ENCODE measurements around the gene GSTM3. TPM values are rescaled to one million over a fixed set of nuclear protein-coding genes. Genes with fewer than 3 reads are reported as not detected.
"Not testable (repeated sequence)": the region's sequence is repeated elsewhere in the genome, so short reads cannot be mapped to it uniquely, and the experiment has no call there.

Gene GSTM3
- total RNA-seq, 1 experiment from 2014 or later: not detected

DNA sequence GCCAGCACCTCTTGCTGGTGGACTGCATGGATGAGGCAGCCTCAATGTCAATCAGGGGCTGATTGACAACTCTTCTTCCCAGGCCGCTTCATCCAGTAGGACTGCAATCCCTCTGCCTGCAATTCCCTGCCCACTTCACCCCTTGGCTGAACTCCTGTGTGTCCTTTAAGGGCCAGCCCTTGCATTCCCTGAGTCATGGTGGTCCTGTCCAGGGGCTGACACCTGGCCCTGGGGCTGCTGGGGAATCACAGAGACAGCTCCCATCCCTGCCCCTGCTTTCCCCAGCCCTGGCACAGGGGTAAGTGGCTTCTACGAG lies 27.5 kb upstream of the GSTM3 start:
- no peak overlapping the region for H3K27ac Mint-ChIP-seq (ENCODE audit: low read depth, unreplicated experiment)
- ChIA-PET POLR2A (no interaction called here), CTCF (interaction anchor here (0.6 to 12.4 kb wide), 2 partner anchors 130 to 249 kb away, joined by 3 to 459 read pairs; no protein-coding TSS in a partner anchor)
- H3K36me3 Mint-ChIP-seq (ENCODE audit: insufficient read depth, unreplicated experiment): no peaks in the 10 kb centered on the region
- peaks cover 9% of the 10 kb centered on the region for H3K4me1 Mint-ChIP-seq (ENCODE audit: insufficient read depth, unreplicated experiment)
- BruUV-seq (replicated peaks): no TSS peak
- H3K9me3 Mint-ChIP-seq (ENCODE audit: unreplicated experiment): no peaks in the 10 kb centered on the region
- H3K27me3 Mint-ChIP-seq (ENCODE audit: insufficient read depth, unreplicated experiment): no peaks in the 10 kb centered on the region
- DNase-seq (ENCODE audit: unreplicated experiment): no peak
- no peak for TF ChIP-seq CTCF (IDR thresholded peaks at IDR 0.05; ENCODE audit: unreplicated experiment)
- H3K4me3 Mint-ChIP-seq (ENCODE audit: unreplicated experiment): no peak overlapping the region
- intact Hi-C loops (cut with micrococcal nuclease): no loop called here

DNA sequence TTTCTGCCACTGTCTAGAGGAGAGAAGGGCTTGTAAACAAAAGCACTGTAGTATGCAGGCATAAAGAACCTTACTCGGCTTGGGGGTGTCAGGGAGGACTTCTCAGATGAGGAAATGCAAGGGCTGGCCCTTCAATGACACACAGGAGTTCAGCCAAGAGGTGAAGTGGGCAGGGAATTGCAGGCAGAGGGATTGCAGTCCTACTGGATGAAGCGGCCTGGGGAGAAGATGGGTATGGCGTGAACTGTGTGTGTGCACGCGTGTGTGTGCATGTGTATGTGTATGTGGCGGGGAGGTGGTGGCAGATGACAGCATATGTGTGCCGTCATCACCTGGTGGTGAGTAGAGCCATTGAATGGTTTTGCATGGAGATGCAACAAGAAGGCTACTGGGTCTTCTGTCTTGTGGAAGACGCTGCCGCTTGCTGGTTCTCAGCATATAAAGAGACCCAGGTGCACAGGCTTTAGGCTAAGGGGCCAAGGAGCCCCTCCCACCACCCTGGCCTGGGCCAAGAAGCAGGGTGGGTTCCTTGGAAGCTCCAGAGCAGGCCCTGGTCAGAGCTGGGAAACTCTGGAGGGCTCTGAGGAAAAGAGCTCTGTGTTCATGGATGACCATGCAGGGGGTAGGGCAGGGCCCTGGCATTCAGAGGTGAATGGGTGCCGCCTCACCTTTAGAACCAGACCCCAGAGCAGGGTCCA lies 26.9 kb upstream of the GSTM3 start:
- no peak overlapping the region for H3K4me3 Mint-ChIP-seq (ENCODE audit: unreplicated experiment)
- ChIA-PET POLR2A (no interaction called here), CTCF (interaction anchor here (0.5 to 12.4 kb wide), 2 partner anchors 130 to 366 kb away, joined by 3 to 459 read pairs; no protein-coding TSS in a partner anchor)
- no peak for DNase-seq (ENCODE audit: unreplicated experiment)
- no peaks in the 10 kb centered on the region for H3K27me3 Mint-ChIP-seq (ENCODE audit: insufficient read depth, unreplicated experiment)
- intact Hi-C loops (cut with micrococcal nuclease): no loop called here
- H3K4me1 Mint-ChIP-seq (ENCODE audit: insufficient read depth, unreplicated experiment): peaks cover 9% of the 10 kb centered on the region
- H3K36me3 Mint-ChIP-seq (ENCODE audit: insufficient read depth, unreplicated experiment): no peaks in the 10 kb centered on the region
- H3K9me3 Mint-ChIP-seq (ENCODE audit: unreplicated experiment): no peaks in the 10 kb centered on the region
- no TSS peak for BruUV-seq (replicated peaks)
- H3K27ac Mint-ChIP-seq (ENCODE audit: low read depth, unreplicated experiment): no peak overlapping the region
- TF ChIP-seq CTCF (IDR thresholded peaks at IDR 0.05; ENCODE audit: unreplicated experiment): no peak

GRCh38 chr1:109766991-109767636 lies 26.3 kb upstream of the GSTM3 start:
- H3K9me3 Mint-ChIP-seq (ENCODE audit: unreplicated experiment); H3K36me3 Mint-ChIP-seq (ENCODE audit: insufficient read depth, unreplicated experiment); intact Hi-C loops (cut with micrococcal nuclease); H3K27me3 Mint-ChIP-seq (ENCODE audit: insufficient read depth, unreplicated experiment); DNase-seq (ENCODE audit: unreplicated experiment); BruUV-seq (replicated peaks); H3K4me3 Mint-ChIP-seq (ENCODE audit: unreplicated experiment); CTCF ChIA-PET; POLR2A ChIA-PET; H3K4me1 Mint-ChIP-seq (ENCODE audit: insufficient read depth, unreplicated experiment); H3K27ac Mint-ChIP-seq (ENCODE audit: low read depth, unreplicated experiment): not testable (repeated sequence)

GRCh38 chr1:109765896-109766615 lies 25.2 kb upstream of the GSTM3 start:
- Mint-ChIP-seq H3K4me1 (ENCODE audit: insufficient read depth, unreplicated experiment) (peaks cover 9% of the 10 kb centered on the region), H3K27me3 (ENCODE audit: insufficient read depth, unreplicated experiment) (no peaks in the 10 kb centered on the region), H3K4me3 (ENCODE audit: unreplicated experiment) (no peak overlapping the region), H3K27ac (ENCODE audit: low read depth, unreplicated experiment) (no peak overlapping the region), H3K9me3 (ENCODE audit: unreplicated experiment) (no peaks in the 10 kb centered on the region), H3K36me3 (ENCODE audit: insufficient read depth, unreplicated experiment) (no peaks in the 10 kb centered on the region)
- ChIA-PET POLR2A (no interaction called here), CTCF (interaction anchor here (1.0 to 1.9 kb wide), 2 partner anchors 8 to 127 kb away, joined by 4 to 7 read pairs; no protein-coding TSS in a partner anchor)
- no peak for TF ChIP-seq CTCF (IDR thresholded peaks at IDR 0.05; ENCODE audit: unreplicated experiment)
- intact Hi-C loops (cut with micrococcal nuclease): no loop called here
- DNase-seq (ENCODE audit: unreplicated experiment): no peak
- BruUV-seq (replicated peaks): no TSS peak
